ENCODE measurements around the gene RAP1GAP2.

RAP1GAP2 gene

DNA sequence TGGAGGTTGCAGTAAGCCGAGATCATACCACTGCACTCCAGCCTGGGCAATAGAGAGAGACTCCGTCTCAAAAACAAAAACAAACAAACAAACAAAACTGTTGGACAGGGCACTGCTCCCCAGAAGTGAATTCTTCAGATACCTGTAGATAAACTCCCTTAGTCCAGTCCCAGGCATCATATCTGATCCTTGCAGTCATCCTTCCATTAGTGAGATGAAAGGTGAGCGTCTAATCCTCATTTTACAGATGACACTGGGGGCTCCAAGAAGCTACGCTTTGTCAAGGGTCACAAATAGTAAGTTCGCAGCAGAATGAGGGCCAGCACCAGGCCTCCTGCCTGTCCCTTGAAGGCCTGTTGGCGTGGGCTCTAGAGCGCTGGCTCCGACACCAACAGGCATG lies 165.2 kb downstream of the RAP1GAP2 start:
- no peak for DNase-seq
- H3K27ac ChIP-seq (ENCODE audit: insufficient read depth, low read length, poor library complexity, severe bottlenecking): no peak overlapping the region
- H3K36me3 ChIP-seq (ENCODE audit: control insufficient read depth, insufficient read depth, low read length): peaks cover 35% of the 10 kb centered on the region
- H3K4me3 ChIP-seq (ENCODE audit: insufficient read depth, low read depth, low read length, poor library complexity, severe bottlenecking): no peak overlapping the region
- no peaks in the 10 kb centered on the region for H3K9me3 ChIP-seq (ENCODE audit: control insufficient read depth, low read length)
- H3K4me1 ChIP-seq (ENCODE audit: control insufficient read depth, insufficient read depth, low read length, poor library complexity, severe bottlenecking): no peaks in the 10 kb centered on the region
- H3K27me3 ChIP-seq (replicated peaks; ENCODE audit: control insufficient read depth, insufficient read depth, low read length, poor library complexity, severe bottlenecking): no peaks in the 10 kb centered on the region

GRCh38 chr17:2962236-2962635 lies 166.0 kb downstream of the RAP1GAP2 start:
- no peaks in the 10 kb centered on the region for H3K9me3 ChIP-seq (ENCODE audit: control insufficient read depth, low read length)
- no peaks in the 10 kb centered on the region for H3K27me3 ChIP-seq (replicated peaks; ENCODE audit: control insufficient read depth, insufficient read depth, low read length, poor library complexity, severe bottlenecking)
- H3K27ac ChIP-seq (ENCODE audit: insufficient read depth, low read length, poor library complexity, severe bottlenecking): no peak overlapping the region
- no peak overlapping the region for H3K4me3 ChIP-seq (ENCODE audit: insufficient read depth, low read depth, low read length, poor library complexity, severe bottlenecking)
- peaks cover 36% of the 10 kb centered on the region for H3K36me3 ChIP-seq (ENCODE audit: control insufficient read depth, insufficient read depth, low read length)
- no peak for DNase-seq
- H3K4me1 ChIP-seq (ENCODE audit: control insufficient read depth, insufficient read depth, low read length, poor library complexity, severe bottlenecking): no peaks in the 10 kb centered on the region

DNA sequence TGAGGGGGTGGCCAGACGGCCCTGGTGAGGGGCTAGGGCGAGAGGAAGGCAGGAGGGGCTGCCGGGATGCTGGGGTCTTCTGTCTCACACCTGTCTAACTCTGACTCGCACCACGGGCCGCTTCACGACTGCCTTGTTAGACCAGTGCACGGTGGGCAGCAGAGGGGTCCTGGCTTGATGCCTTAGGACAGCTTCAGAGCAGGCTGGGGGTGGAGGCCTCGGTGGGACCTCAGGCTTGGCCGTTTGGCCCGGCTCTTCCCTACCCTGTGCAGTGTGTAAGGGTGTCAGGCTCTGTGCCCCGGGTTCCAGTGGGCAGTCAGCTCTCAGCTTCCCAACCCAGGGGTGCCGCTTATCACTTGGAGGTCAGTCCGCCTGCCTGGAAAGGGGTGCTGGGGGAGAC lies 166.5 kb downstream of the RAP1GAP2 start:
- DNase-seq: no peak
- no peaks in the 10 kb centered on the region for H3K4me1 ChIP-seq (ENCODE audit: control insufficient read depth, insufficient read depth, low read length, poor library complexity, severe bottlenecking)

GRCh38 chr17:2963332-2964027 lies 167.2 kb downstream of the RAP1GAP2 start:
- DNase-seq: no peak
- Histone ChIP-seq H3K4me3 (ENCODE audit: insufficient read depth, low read depth, low read length, poor library complexity, severe bottlenecking) (no peak overlapping the region), H3K9me3 (ENCODE audit: control insufficient read depth, low read length) (no peaks in the 10 kb centered on the region), H3K4me1 (ENCODE audit: control insufficient read depth, insufficient read depth, low read length, poor library complexity, severe bottlenecking) (no peaks in the 10 kb centered on the region), H3K36me3 (ENCODE audit: control insufficient read depth, insufficient read depth, low read length) (peaks cover 33% of the 10 kb centered on the region), H3K27ac (ENCODE audit: insufficient read depth, low read length, poor library complexity, severe bottlenecking) (no peak overlapping the region), H3K27me3 (replicated peaks; ENCODE audit: control insufficient read depth, insufficient read depth, low read length, poor library complexity, severe bottlenecking) (no peaks in the 10 kb centered on the region)

More for the DNA sequence above, 166.5 kb downstream of the RAP1GAP2 start:
- Histone ChIP-seq H3K27ac (ENCODE audit: insufficient read depth, low read length, poor library complexity, severe bottlenecking) (no peak overlapping the region), H3K27me3 (replicated peaks; ENCODE audit: control insufficient read depth, insufficient read depth, low read length, poor library complexity, severe bottlenecking) (no peaks in the 10 kb centered on the region), H3K4me3 (ENCODE audit: insufficient read depth, low read depth, low read length, poor library complexity, severe bottlenecking) (no peak overlapping the region), H3K36me3 (ENCODE audit: control insufficient read depth, insufficient read depth, low read length) (peaks cover 34% of the 10 kb centered on the region), H3K9me3 (ENCODE audit: control insufficient read depth, low read length) (no peaks in the 10 kb centered on the region)

GRCh38 chr17:2964028-2964356 lies 167.8 kb downstream of the RAP1GAP2 start:
- no peak overlapping the region for H3K4me3 ChIP-seq (ENCODE audit: insufficient read depth, low read depth, low read length, poor library complexity, severe bottlenecking)
- no peaks in the 10 kb centered on the region for H3K9me3 ChIP-seq (ENCODE audit: control insufficient read depth, low read length)
- no peak for DNase-seq
- no peaks in the 10 kb centered on the region for H3K27me3 ChIP-seq (replicated peaks; ENCODE audit: control insufficient read depth, insufficient read depth, low read length, poor library complexity, severe bottlenecking)
- no peak overlapping the region for H3K27ac ChIP-seq (ENCODE audit: insufficient read depth, low read length, poor library complexity, severe bottlenecking)
- H3K36me3 ChIP-seq (ENCODE audit: control insufficient read depth, insufficient read depth, low read length): peaks cover 33% of the 10 kb centered on the region
- H3K4me1 ChIP-seq (ENCODE audit: control insufficient read depth, insufficient read depth, low read length, poor library complexity, severe bottlenecking): no peaks in the 10 kb centered on the region

GRCh38 chr17:2964370-2964769 lies 168.1 kb downstream of the RAP1GAP2 start:
- Histone ChIP-seq H3K27ac (ENCODE audit: insufficient read depth, low read length, poor library complexity, severe bottlenecking) (no peak overlapping the region), H3K4me1 (ENCODE audit: control insufficient read depth, insufficient read depth, low read length, poor library complexity, severe bottlenecking) (no peaks in the 10 kb centered on the region), H3K9me3 (ENCODE audit: control insufficient read depth, low read length) (no peaks in the 10 kb centered on the region), H3K4me3 (ENCODE audit: insufficient read depth, low read depth, low read length, poor library complexity, severe bottlenecking) (no peak overlapping the region), H3K36me3 (ENCODE audit: control insufficient read depth, insufficient read depth, low read length) (peaks cover 33% of the 10 kb centered on the region), H3K27me3 (replicated peaks; ENCODE audit: control insufficient read depth, insufficient read depth, low read length, poor library complexity, severe bottlenecking) (no peaks in the 10 kb centered on the region)
- no peak for DNase-seq

DNA sequence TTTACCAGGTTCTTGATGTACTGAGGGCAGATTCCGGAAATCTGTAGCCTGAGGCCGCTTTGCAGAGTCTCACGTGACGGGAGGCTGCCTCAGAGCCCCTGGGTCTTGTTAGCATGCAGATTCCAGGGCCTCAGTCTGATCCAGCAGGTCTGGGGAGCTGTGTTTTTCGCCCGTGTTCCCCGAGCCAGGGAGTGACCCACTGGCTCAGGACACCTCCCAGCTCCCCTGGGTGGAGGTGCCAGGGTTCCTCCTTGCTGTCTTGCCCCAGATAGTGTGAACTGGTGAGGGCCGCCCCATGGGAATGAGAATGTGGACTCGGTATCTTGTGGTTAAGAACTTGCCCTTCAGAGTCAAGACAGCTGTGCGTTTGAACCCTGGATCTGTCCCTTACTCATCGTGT lies 168.6 kb downstream of the RAP1GAP2 start:
- DNase-seq: no peak
- H3K4me1 ChIP-seq (ENCODE audit: control insufficient read depth, insufficient read depth, low read length, poor library complexity, severe bottlenecking): no peaks in the 10 kb centered on the region
- H3K36me3 ChIP-seq (ENCODE audit: control insufficient read depth, insufficient read depth, low read length): peaks cover 33% of the 10 kb centered on the region
- no peak overlapping the region for H3K27ac ChIP-seq (ENCODE audit: insufficient read depth, low read length, poor library complexity, severe bottlenecking)
- H3K4me3 ChIP-seq (ENCODE audit: insufficient read depth, low read depth, low read length, poor library complexity, severe bottlenecking): no peak overlapping the region
- no peaks in the 10 kb centered on the region for H3K27me3 ChIP-seq (replicated peaks; ENCODE audit: control insufficient read depth, insufficient read depth, low read length, poor library complexity, severe bottlenecking)
- no peaks in the 10 kb centered on the region for H3K9me3 ChIP-seq (ENCODE audit: control insufficient read depth, low read length)

DNA sequence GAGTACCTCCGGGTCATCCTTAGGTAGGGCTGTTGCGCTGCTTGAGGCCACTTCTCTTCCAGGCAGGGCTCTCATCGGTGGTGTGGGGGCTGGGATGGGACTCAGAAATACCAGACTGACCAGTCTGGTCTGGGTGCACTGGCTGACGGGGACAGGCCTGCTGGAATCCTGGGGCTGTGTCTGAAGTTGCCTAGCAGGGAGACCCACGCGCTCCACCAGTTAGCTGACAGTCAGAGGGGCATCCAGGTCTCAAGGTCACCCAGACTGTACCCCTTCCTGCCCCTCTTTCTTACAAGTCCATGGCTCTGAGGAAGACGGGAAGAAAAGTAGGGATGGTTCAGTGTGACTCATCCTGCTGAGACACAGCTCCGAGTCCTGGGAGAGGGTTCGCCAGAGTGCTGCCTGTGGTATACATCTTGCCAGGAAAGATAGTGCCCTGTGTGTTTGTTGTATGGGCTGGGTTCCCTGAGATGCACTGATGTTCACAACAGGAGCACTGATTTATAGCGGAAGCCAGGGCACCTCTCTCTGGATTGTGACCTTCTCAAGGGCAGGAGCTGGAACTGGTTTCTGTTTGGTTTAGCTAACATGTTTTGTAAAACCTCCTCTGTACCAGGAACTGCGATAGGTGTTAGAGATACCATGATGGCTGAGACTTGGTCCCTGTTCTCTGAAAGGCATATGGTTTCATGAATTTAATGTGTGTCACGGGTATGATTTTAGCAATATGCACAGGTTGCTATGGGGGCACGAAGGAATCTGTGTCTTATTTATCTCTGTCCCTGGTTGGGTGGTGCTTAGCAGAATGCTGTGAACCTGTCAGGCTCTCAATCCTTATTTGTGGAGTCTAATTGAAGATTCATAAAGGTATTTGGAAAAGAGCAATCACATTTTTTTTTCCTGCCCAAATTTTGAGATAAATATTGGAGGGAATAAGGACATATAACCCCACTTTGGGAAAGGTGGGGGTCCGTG lies 169.7 kb downstream of the RAP1GAP2 start:
- Histone ChIP-seq H3K9me3 (ENCODE audit: control insufficient read depth, low read length) (no peaks in the 10 kb centered on the region), H3K4me3 (ENCODE audit: insufficient read depth, low read depth, low read length, poor library complexity, severe bottlenecking) (no peak overlapping the region), H3K27ac (ENCODE audit: insufficient read depth, low read length, poor library complexity, severe bottlenecking) (no peak overlapping the region), H3K27me3 (replicated peaks; ENCODE audit: control insufficient read depth, insufficient read depth, low read length, poor library complexity, severe bottlenecking) (no peaks in the 10 kb centered on the region), H3K4me1 (ENCODE audit: control insufficient read depth, insufficient read depth, low read length, poor library complexity, severe bottlenecking) (no peaks in the 10 kb centered on the region), H3K36me3 (ENCODE audit: control insufficient read depth, insufficient read depth, low read length) (peaks cover 33% of the 10 kb centered on the region)
- no peak for DNase-seq

DNA sequence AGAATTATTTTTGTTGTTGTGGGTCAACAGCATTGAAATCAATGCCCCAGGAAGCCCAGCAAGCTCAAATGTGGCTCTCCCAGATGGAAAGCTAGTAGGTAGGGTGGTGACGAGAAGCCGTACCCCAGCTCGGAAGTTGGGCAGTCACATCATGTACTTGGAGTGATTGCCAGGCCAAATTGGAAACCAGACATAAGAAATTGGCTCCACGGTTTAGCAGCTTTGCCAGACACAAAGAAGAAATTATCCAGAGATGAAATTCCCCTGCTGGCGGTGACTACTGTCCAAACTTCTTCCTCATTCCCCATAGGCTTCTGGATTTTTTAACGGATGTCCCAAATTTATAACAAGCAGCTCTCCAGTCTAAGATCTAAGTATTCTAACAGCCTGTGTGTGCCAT lies 171.3 kb downstream of the RAP1GAP2 start:
- Histone ChIP-seq H3K36me3 (ENCODE audit: control insufficient read depth, insufficient read depth, low read length) (peaks cover 33% of the 10 kb centered on the region), H3K27me3 (replicated peaks; ENCODE audit: control insufficient read depth, insufficient read depth, low read length, poor library complexity, severe bottlenecking) (no peaks in the 10 kb centered on the region), H3K4me3 (ENCODE audit: insufficient read depth, low read depth, low read length, poor library complexity, severe bottlenecking) (no peak overlapping the region), H3K9me3 (ENCODE audit: control insufficient read depth, low read length) (no peaks in the 10 kb centered on the region), H3K27ac (ENCODE audit: insufficient read depth, low read length, poor library complexity, severe bottlenecking) (no peak overlapping the region), H3K4me1 (ENCODE audit: control insufficient read depth, insufficient read depth, low read length, poor library complexity, severe bottlenecking) (no peaks in the 10 kb centered on the region)
- no peak for DNase-seq

GRCh38 chr17:2971851-2972250 lies 175.6 kb downstream of the RAP1GAP2 start:
- Histone ChIP-seq H3K36me3 (ENCODE audit: control insufficient read depth, insufficient read depth, low read length) (peaks cover 7% of the 10 kb centered on the region), H3K27ac (ENCODE audit: insufficient read depth, low read length, poor library complexity, severe bottlenecking) (no peak overlapping the region), H3K9me3 (ENCODE audit: control insufficient read depth, low read length) (no peaks in the 10 kb centered on the region), H3K27me3 (replicated peaks; ENCODE audit: control insufficient read depth, insufficient read depth, low read length, poor library complexity, severe bottlenecking) (no peaks in the 10 kb centered on the region), H3K4me3 (ENCODE audit: insufficient read depth, low read depth, low read length, poor library complexity, severe bottlenecking) (no peak overlapping the region), H3K4me1 (ENCODE audit: control insufficient read depth, insufficient read depth, low read length, poor library complexity, severe bottlenecking) (no peaks in the 10 kb centered on the region)
- no peak for DNase-seq

Data from effector memory CD4-positive, alpha-beta T cell (primary cell).